ENCODE data around the gene SCIN. TPM values are rescaled to one million over a fixed set of nuclear protein-coding genes. Genes with fewer than 3 reads are reported as not detected.

The SCIN gene
- total RNA-seq, 1 donor from 2014 or later, result not detected

DNA sequence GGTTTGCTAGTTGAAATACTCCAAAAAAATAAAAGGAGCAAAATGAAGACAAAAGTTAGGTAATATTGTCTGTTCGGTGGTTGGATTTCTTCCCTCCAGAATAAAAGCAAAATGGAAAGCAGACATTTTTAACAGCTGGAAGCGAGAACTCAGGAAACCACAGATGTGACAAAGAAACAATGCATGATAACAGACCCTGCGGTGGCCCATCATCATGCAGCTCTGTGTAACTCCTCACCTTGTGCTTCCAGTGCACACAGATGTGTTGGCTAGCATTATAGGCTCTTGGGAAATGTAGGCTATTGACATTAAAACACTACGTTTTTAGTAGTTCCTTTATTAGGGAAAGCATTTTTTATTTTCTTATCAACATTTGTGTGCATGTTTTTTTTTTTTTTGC lies 63.1 kb downstream of the SCIN start:
- Mint-ChIP-seq H3K4me1 (ENCODE audit: low read depth, unreplicated experiment) (peaks cover 15% of the 10 kb centered on the region), H3K4me3 (ENCODE audit: unreplicated experiment) (no peak overlapping the region), H3K9me3 (ENCODE audit: unreplicated experiment) (peaks cover 5% of the 10 kb centered on the region), H3K27me3 (ENCODE audit: unreplicated experiment) (peaks cover 3% of the 10 kb centered on the region), H3K27ac (ENCODE audit: unreplicated experiment) (no peak overlapping the region), H3K36me3 (ENCODE audit: unreplicated experiment) (no peaks in the 10 kb centered on the region)
- TF ChIP-seq, protein P1, sequence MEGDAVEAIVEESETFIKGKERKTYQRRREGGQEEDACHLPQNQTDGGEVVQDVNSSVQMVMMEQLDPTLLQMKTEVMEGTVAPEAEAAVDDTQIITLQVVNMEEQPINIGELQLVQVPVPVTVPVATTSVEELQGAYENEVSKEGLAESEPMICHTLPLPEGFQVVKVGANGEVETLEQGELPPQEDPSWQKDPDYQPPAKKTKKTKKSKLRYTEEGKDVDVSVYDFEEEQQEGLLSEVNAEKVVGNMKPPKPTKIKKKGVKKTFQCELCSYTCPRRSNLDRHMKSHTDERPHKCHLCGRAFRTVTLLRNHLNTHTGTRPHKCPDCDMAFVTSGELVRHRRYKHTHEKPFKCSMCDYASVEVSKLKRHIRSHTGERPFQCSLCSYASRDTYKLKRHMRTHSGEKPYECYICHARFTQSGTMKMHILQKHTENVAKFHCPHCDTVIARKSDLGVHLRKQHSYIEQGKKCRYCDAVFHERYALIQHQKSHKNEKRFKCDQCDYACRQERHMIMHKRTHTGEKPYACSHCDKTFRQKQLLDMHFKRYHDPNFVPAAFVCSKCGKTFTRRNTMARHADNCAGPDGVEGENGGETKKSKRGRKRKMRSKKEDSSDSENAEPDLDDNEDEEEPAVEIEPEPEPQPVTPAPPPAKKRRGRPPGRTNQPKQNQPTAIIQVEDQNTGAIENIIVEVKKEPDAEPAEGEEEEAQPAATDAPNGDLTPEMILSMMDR (IDR thresholded peaks at IDR 0.05; ENCODE audit: partially characterized antibody, unreplicated experiment), result no peak
- no peak for DNase-seq

DNA sequence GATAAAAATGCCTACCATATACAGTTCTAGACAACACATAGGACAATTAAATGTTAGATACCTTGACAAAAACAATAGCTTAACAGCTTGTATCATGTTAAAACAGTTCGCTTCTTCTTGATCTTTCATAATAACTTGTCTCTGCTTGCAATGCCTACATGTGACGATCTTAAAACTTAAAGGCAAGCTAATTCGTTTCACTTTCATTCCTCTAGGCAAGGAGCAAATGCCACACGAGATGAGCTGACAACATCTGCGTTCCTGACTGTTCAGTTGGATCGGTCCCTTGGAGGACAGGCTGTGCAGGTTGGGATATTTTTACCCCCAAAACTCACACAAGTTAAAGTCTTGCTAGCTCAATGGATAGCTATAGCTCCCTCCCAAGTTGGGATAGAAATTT lies 65.3 kb downstream of the SCIN start:
- Mint-ChIP-seq H3K4me1 (ENCODE audit: low read depth, unreplicated experiment) (peaks cover 14% of the 10 kb centered on the region), H3K27me3 (ENCODE audit: unreplicated experiment) (peaks cover 3% of the 10 kb centered on the region), H3K4me3 (ENCODE audit: unreplicated experiment) (no peak overlapping the region), H3K9me3 (ENCODE audit: unreplicated experiment) (peaks cover 5% of the 10 kb centered on the region), H3K27ac (ENCODE audit: unreplicated experiment) (no peak overlapping the region), H3K36me3 (ENCODE audit: unreplicated experiment) (no peaks in the 10 kb centered on the region)
- TF ChIP-seq, protein P1 (IDR thresholded peaks at IDR 0.05; ENCODE audit: partially characterized antibody, unreplicated experiment), result no peak
- DNase-seq, result no peak

DNA sequence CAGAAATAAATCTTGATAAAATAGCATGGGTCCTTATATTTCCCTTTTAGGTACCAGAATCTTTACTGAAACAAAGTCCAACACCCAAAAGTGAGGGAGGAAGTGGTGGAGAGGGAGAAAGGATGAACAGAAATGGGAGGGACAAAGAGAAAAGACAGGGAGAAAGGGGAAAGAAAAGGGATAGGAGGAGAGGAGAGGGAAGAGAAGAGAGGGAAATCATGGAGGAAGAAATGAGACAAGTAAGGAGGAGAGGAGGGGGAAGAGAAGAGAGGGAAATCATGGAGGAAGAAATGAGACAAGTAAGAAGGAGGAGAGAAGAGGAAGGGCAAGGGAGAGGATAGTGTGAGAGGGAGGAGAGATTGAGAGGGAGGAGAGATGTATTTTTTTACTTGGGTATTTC lies 66.8 kb downstream of the SCIN start:
- H3K27ac Mint-ChIP-seq (ENCODE audit: unreplicated experiment), result peak overlapping the region; percentile 83
- DNase-seq, result no peak
- peaks cover 14% of the 10 kb centered on the region for H3K4me1 Mint-ChIP-seq (ENCODE audit: low read depth, unreplicated experiment)
- TF ChIP-seq, protein P1 (IDR thresholded peaks at IDR 0.05; ENCODE audit: partially characterized antibody, unreplicated experiment), result no peak
- H3K9me3 Mint-ChIP-seq (ENCODE audit: unreplicated experiment), result peaks cover 5% of the 10 kb centered on the region
- no peak overlapping the region for H3K4me3 Mint-ChIP-seq (ENCODE audit: unreplicated experiment)
- H3K36me3 Mint-ChIP-seq (ENCODE audit: unreplicated experiment), result no peaks in the 10 kb centered on the region
- H3K27me3 Mint-ChIP-seq (ENCODE audit: unreplicated experiment), result peaks cover 3% of the 10 kb centered on the region

DNA sequence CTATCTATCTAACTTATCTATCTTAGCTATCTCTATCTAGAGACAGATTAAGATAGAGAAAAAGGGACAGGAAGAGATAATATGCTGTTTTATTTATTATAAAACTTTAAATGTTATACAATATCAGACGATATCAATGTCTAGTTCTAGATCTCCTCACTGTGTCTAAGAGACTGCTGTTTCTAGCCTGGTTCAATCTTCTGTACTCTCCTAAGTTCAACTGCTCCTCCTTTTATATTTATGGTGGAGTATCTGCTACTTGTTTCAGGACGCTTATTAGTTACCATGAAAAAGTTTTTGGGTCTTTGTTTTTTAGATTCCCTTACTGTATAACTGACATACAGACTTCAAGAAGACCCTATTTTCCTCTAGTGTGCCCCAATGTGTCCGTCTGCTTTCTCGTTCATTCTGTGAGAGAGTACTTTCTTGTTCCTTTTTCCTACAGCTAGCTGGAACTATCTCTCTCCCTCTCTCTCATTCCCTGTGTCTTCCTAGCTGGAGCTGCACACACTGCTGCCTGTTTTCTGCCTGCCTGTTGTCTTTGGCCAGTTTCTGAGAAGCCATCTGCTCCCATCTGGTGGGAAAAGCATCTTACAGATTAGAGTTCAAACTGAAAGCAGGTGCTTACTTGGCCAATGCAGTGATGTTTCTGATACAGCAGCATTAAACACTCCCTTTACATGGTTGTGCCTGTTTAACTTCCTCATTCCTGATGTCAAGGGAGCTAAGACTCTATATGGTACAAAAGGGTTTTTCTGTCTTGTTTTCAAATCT lies 67.5 kb downstream of the SCIN start:
- peak overlapping the region; percentile 94 for H3K27ac Mint-ChIP-seq (ENCODE audit: unreplicated experiment)
- DNase-seq, result peak; percentile 28

More for the DNA sequence above, 67.5 kb downstream of the SCIN start:
- H3K4me3 Mint-ChIP-seq (ENCODE audit: unreplicated experiment), result peak overlapping the region; percentile 60
- H3K9me3 Mint-ChIP-seq (ENCODE audit: unreplicated experiment), result peaks cover 5% of the 10 kb centered on the region
- TF ChIP-seq, protein P1 (IDR thresholded peaks at IDR 0.05; ENCODE audit: partially characterized antibody, unreplicated experiment), result no peak
- H3K27me3 Mint-ChIP-seq (ENCODE audit: unreplicated experiment), result peaks cover 3% of the 10 kb centered on the region
- peaks cover 14% of the 10 kb centered on the region for H3K4me1 Mint-ChIP-seq (ENCODE audit: low read depth, unreplicated experiment)
- H3K36me3 Mint-ChIP-seq (ENCODE audit: unreplicated experiment), result no peaks in the 10 kb centered on the region

Measured in glutamatergic neuron (in vitro differentiated cells).